Ovary (tissue), 9 donors: ENCODE results near the gene GPR33. TPM values are rescaled to one million over a fixed set of nuclear protein-coding genes. Genes with fewer than 3 reads are reported as not detected.

ENCODE experiments used
- DNase-seq, 5 donors: peaks; one replicate each; pipeline ENCODE4 v3.0.0-alpha.2; 2019 to 2020
- H3K27ac ChIP-seq, 2 donors: fragments of 200-600 bp; one replicate each; pipeline versions ENCODE4 v1.5.1 to v1.8.0; 2019 to 2022
- H3K27me3 ChIP-seq: fragments of 200-600 bp; one replicate; pipeline ENCODE4 v1.8.0; 2022
- H3K36me3 ChIP-seq: fragments of 200-600 bp; sonication (generic); one replicate; pipeline ENCODE4 v1.5.1; 2019
- H3K4me1 ChIP-seq: one replicate; pipeline ENCODE4 v1.8.1; 2013; ENCODE audit warnings: mild to moderate bottlenecking, moderate library complexity; ENCODE audit not compliant: insufficient read depth
- H3K4me3 ChIP-seq: fragments of 200-600 bp; sonication (generic); one replicate; pipeline ENCODE4 v1.5.1; 2017
- H3K9me3 ChIP-seq, 2 donors: fragments of 200-600 bp in 1 of 2; sonication (generic) in 1 of 2; one replicate each; pipeline versions ENCODE4 v1.5.1 to v1.8.1; 2013 to 2019; ENCODE audit warnings: mild to moderate bottlenecking in 1 of 2, moderate library complexity in 1 of 2
- EP300 ChIP-seq: sonication (generic); formaldehyde crosslinking; IDR thresholded peaks from one replicate; pipeline ENCODE4 v1.6.1; 2017; ENCODE audit warnings: antibody characterized with exemption
- POLR2A ChIP-seq: fragments of 450-650 bp; IDR thresholded peaks from one replicate; pipeline ENCODE4 v1.6.1; 2017; ENCODE audit warnings: antibody characterized with exemption, mild to moderate bottlenecking, moderate library complexity
- WGBS, 3 donors: extraction: QIAGEN DNeasy Blood & Tissue Kit in 1 of 3; methylation state at CpG; one replicate each; pipeline versions ENCODE4 v1.1.5 to v1.1.7; 2013 to 2017; 5-methylcytosine and 5-hydroxymethylcytosine counted together
- intact Hi-C, 4 donors: fragments of 100-400 bp; cut with DNase I; formaldehyde crosslinking; loops; one replicate each; pipeline versions ENCODE4 v1.11.0 to v1.15.1; 2022 to 2023
- polyA plus RNA-seq, 2 donors: library from polyadenylated mRNA; stranded (reverse); fragments of 200-250 nt in 1 of 2; fragments of 350-450 nt in 1 of 2; fragmentation: Illumina TruSeq in 1 of 2; extraction: RNeasy Lipid Tissue Mini Kit (QIAGEN cat#74804) in 1 of 2; gene quantifications; one replicate each; pipeline ENCODE4 v1.2.3, GENCODE V29; 2013 to 2014
- total RNA-seq, 7 donors: library from RNA; depleted of rRNA in 2 of 7; stranded (reverse); fragments of >200 nt in 2 of 7; fragmentation: NEBNext Ultra II Directional in 3 of 7; extraction: Animal tissue kit (Norgen Biotek cat#: 25700) in 3 of 7; gene quantifications; one replicate each; pipeline versions ENCODE4 v1.1.0 to v1.2.4, GENCODE V29; 2016 to 2023
- TF ChIP-seq, protein P1 (sequence below), 3 donors: fragments of 450-650 bp in 2 of 3; fragments of 200-600 bp in 1 of 3; IDR thresholded peaks; one replicate each; pipeline versions ENCODE4 v1.5.1 to v1.8.0; 2016 to 2022; ENCODE audit warnings: antibody characterized with exemption in 3 of 3, mild to moderate bottlenecking in 1 of 3
- donor health status: DM: no; HTN: no; CAD: no; lungs with moderate emphysema.
- donor health status: DM: no; HTN: no; CAD: no.
- donor health status: Bipolar disorder and iron deficiency.
- donor health status: DM: yes; HTN: yes; CAD: no.
- donor health status: DM: no; HTN: no; CAD: no.
- donor health status: DM: yes; HTN: yes; CAD: no.

The GPR33 gene
- total and polyA plus RNA-seq, 9 donors = not detected

- no peak for DNase-seq
- no peaks in the 10 kb centered on the region for H3K4me1 ChIP-seq
- H3K27ac ChIP-seq = no peak overlapping the region
- intact Hi-C loops = no loop called here
- no peaks in the 10 kb centered on the region for H3K36me3 ChIP-seq
- no peak overlapping the region for H3K4me3 ChIP-seq
- no peaks in the 10 kb centered on the region for H3K9me3 ChIP-seq
- no peaks in the 10 kb centered on the region for H3K27me3 ChIP-seq
- TF ChIP-seq EP300 (no peak), POLR2A (no peak)
- TF ChIP-seq, protein P1, sequence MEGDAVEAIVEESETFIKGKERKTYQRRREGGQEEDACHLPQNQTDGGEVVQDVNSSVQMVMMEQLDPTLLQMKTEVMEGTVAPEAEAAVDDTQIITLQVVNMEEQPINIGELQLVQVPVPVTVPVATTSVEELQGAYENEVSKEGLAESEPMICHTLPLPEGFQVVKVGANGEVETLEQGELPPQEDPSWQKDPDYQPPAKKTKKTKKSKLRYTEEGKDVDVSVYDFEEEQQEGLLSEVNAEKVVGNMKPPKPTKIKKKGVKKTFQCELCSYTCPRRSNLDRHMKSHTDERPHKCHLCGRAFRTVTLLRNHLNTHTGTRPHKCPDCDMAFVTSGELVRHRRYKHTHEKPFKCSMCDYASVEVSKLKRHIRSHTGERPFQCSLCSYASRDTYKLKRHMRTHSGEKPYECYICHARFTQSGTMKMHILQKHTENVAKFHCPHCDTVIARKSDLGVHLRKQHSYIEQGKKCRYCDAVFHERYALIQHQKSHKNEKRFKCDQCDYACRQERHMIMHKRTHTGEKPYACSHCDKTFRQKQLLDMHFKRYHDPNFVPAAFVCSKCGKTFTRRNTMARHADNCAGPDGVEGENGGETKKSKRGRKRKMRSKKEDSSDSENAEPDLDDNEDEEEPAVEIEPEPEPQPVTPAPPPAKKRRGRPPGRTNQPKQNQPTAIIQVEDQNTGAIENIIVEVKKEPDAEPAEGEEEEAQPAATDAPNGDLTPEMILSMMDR (IDR thresholded peaks at IDR 0.05) = no peak
- WGBS, 3 donors = 94 to 98% (median 96%) methylated on average over 28 to 33 of the region's 33 CpGs
These were observed 39.2 kb upstream of the GPR33 start for GRCh38 chr14:31527087-31527486.

DNA sequence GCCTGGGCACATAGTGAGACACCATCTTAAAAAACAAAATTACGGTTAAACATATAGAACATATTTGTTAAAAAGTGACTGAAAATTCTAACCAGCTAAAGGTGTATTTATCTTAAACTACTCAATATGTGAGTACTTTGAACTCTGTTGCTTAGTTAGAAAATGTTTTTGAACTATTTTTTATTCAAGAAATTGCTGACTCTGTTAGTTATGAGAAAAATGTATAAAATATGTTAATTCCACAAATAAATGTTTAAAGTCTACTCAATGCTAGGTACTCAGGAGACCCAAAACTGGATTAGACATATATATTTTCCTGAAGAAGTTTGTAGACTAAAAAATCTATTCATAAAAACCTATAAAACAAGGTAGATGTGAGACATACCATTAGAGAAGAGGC, 23.0 kb upstream of the GPR33 start:
- Histone ChIP-seq H3K4me3 (no peak overlapping the region), H3K36me3 (no peaks in the 10 kb centered on the region), H3K27me3 (no peaks in the 10 kb centered on the region), H3K27ac (no peak overlapping the region), H3K9me3 (no peaks in the 10 kb centered on the region), H3K4me1 (peaks cover 6% of the 10 kb centered on the region)
- no peak for DNase-seq
- 96 to 100% (median 98%) methylated on average over 1 of the region's 1 CpG for WGBS, 3 donors
- TF ChIP-seq POLR2A = no peak
- TF ChIP-seq, protein P1 (IDR thresholded peaks at IDR 0.05) = no peak
- no peak for TF ChIP-seq EP300
- intact Hi-C loops = loop anchor here in 2 of 4 donors (5.0 to 10.0 kb wide), 2 partner anchors 741 to 744 kb away; no protein-coding TSS in a partner anchor

DNA sequence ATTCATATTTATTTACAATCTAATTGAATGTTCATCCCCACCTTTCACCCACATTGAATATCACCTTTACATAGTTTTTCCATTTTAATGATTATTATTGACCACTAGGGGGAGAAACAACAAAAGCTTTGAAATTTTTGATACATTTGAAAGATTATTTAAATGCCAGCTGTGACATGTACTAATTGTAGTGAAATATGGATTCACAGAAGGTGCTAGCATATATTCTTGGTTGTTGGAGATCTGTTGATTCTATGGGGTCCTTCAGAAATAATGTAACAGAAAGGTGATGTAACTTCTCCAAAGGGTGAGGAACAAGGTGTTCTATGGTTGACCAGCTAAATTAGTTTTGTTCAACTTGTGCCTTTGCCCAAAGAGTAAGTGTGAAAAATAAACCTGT, 22.4 kb upstream of the GPR33 start:
- Histone ChIP-seq H3K27me3 (no peaks in the 10 kb centered on the region), H3K9me3 (no peaks in the 10 kb centered on the region), H3K4me3 (no peak overlapping the region), H3K27ac (no peak overlapping the region), H3K4me1 (peaks cover 8% of the 10 kb centered on the region), H3K36me3 (no peaks in the 10 kb centered on the region)
- TF ChIP-seq POLR2A (no peak), EP300 (no peak)
- TF ChIP-seq, protein P1 (IDR thresholded peaks at IDR 0.05) = peak; percentile 3 to 46 (median 19)
- no peak for DNase-seq
- intact Hi-C loops = loop anchor here in 2 of 4 donors (5.0 to 10.0 kb wide), 2 partner anchors 742 to 745 kb away; no protein-coding TSS in a partner anchor

- H3K27ac ChIP-seq = no peak overlapping the region
- intact Hi-C loops = loop anchor here in 1 of 4 donors (10.0 kb wide), 1 partner anchor 737 kb away; no protein-coding TSS in a partner anchor
- H3K4me3 ChIP-seq = no peak overlapping the region
These were observed 20.3 kb upstream of the GPR33 start for GRCh38 chr14:31508135-31508534.

More at GRCh38 chr14:31508135-31508534, 20.3 kb upstream of the GPR33 start:
- DNase-seq = no peak
- Histone ChIP-seq H3K27me3 (no peaks in the 10 kb centered on the region), H3K4me1 (peaks cover 8% of the 10 kb centered on the region), H3K36me3 (no peaks in the 10 kb centered on the region), H3K9me3 (no peaks in the 10 kb centered on the region)
- TF ChIP-seq, protein P1 (IDR thresholded peaks at IDR 0.05) = no peak
- TF ChIP-seq EP300 (no peak), POLR2A (no peak)
- 41 to 52% (median 49%) methylated on average over 5 of the region's 5 CpGs for WGBS, 3 donors
